ENCODE measurements around the gene SLC29A1.
A peak's percentile ranks its signal among the peaks of the same experiment; 100 is the strongest.

The SLC29A1 gene

GRCh38 chr6:44202332-44202971 lies 20.9 kb upstream of the SLC29A1 start:
- no peak for DNase-seq (ENCODE audit: low spot score)
- CTCF ChIA-PET: interaction anchor here (0.6 to 1.1 kb wide), 2 partner anchors 36 to 1292 kb away, joined by 3 read pairs; no protein-coding TSS in a partner anchor
- peak overlapping the region; percentile 92 for H3K27ac ChIP-seq
- POLR2A ChIA-PET (ENCODE audit: low non-redundant PET): no interaction called here
- no peak for TF ChIP-seq CTCF (conservative IDR thresholded peaks at IDR 0.05; ENCODE audit: low read depth)

- no peak for TF ChIP-seq CTCF (conservative IDR thresholded peaks at IDR 0.05; ENCODE audit: low read depth)
- ChIA-PET CTCF (no interaction called here), POLR2A (ENCODE audit: low non-redundant PET) (no interaction called here)
- H3K27ac ChIP-seq: peak overlapping the region; percentile 92
- DNase-seq (ENCODE audit: low spot score): no peak
Measured at GRCh38 chr6:44202972-44203750, 20.2 kb upstream of the SLC29A1 start.

- CTCF ChIA-PET: interaction anchor here (0.9 kb wide), 1 partner anchor 18 kb away, joined by 3 read pairs; no protein-coding TSS in a partner anchor
- no peak overlapping the region for H3K27ac ChIP-seq
- TF ChIP-seq CTCF (conservative IDR thresholded peaks at IDR 0.05; ENCODE audit: low read depth): no peak
- no peak for DNase-seq (ENCODE audit: low spot score)
- POLR2A ChIA-PET (ENCODE audit: low non-redundant PET): no interaction called here
Measured at GRCh38 chr6:44203955-44204354, 19.4 kb upstream of the SLC29A1 start.

DNA sequence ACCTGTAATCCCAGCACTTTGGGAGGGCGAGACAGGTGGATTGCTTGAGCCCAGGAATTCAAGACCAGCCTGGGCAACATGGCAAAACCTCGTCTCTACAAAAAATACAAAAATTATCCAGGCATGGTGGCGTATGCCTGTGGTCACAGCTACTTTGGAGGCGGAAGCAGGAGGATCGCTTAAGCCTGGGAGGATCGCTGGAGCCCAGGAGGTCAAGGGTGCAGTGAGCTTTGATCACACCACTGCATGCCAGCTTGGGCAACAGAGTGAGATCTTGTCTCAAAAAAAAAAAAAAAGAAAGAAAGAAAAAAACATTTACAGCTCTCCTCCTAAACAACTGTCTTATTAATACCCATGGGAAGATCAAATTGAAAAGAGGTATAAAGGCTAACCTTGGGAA lies 15.4 kb upstream of the SLC29A1 start:
- ChIA-PET CTCF (interaction anchor here (0.7 kb wide), 1 partner anchor 30 kb away, joined by 7 read pairs; no protein-coding TSS in a partner anchor), POLR2A (ENCODE audit: low non-redundant PET) (no interaction called here)
- no peak for TF ChIP-seq CTCF (conservative IDR thresholded peaks at IDR 0.05; ENCODE audit: low read depth)
- no peak overlapping the region for H3K27ac ChIP-seq
- no peak for DNase-seq (ENCODE audit: low spot score)

DNA sequence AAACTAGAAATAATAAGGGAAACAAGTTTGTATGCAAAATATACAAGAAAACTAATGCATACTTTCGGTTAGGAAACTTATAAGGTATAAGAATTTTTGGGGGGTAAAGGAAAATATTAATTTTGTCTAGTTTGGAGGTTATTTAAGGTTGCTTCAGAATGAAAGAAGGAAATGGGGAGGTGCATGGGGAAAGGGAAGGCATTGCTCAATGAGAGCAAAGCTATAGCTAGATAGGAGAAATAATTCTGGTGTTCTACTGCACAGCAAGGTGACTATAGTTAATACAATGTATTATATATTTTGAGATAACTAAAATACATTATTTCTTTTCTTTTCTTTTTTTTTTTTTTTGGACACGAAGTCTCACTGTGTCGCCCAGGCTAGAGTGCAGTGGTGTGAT lies 12.1 kb upstream of the SLC29A1 start:
- TF ChIP-seq CTCF (conservative IDR thresholded peaks at IDR 0.05; ENCODE audit: low read depth): no peak
- H3K27ac ChIP-seq: no peak overlapping the region
- CTCF ChIA-PET: no interaction called here
- no peak for DNase-seq (ENCODE audit: low spot score)
- POLR2A ChIA-PET (ENCODE audit: low non-redundant PET): no interaction called here

DNA sequence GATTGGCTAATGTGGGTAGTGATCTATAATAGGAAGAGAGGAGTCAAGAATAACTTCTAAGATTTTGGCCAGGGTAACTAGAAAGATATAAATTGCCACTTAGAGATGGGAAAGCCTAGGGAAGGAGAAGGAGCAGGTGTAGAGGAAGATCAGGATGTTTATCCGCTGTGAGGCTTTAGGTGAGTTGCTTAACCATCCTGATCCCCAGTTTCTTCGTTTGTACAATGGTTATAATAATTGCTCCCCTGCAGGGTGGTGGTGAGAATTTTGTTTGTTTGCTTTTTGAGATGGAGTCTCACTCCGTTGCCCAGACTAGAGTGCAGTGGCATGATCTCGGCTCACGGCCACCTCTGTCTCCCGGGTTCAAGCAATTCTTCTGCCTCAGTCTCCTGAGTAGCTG lies 9.1 kb upstream of the SLC29A1 start:
- no peak for DNase-seq (ENCODE audit: low spot score)
- TF ChIP-seq CTCF (conservative IDR thresholded peaks at IDR 0.05; ENCODE audit: low read depth): no peak
- POLR2A ChIA-PET (ENCODE audit: low non-redundant PET): no interaction called here
- H3K27ac ChIP-seq: no peak overlapping the region
- CTCF ChIA-PET: no interaction called here

Measured in RWPE1 (cell line).